Breast epithelium (tissue), 3 donors: Measurements from ENCODE around the gene IFIT3.

ENCODE experiments used
- CTCF ChIP-seq, 3 donors: fragments of 450-650 bp; IDR thresholded peaks; one replicate each; pipeline ENCODE4 v1.5.1; 2016 to 2017; ENCODE audit warnings: antibody characterized with exemption in 3 of 3, mild to moderate bottlenecking in 3 of 3, moderate library complexity in 3 of 3
- POLR2A ChIP-seq: fragments of 450-650 bp; IDR thresholded peaks from one replicate; pipeline ENCODE4 v1.6.1; 2016; ENCODE audit warnings: antibody characterized with exemption, mild to moderate bottlenecking, moderate library complexity
- POLR2AphosphoS5 ChIP-seq, 3 donors: sonication (generic); formaldehyde crosslinking; IDR thresholded peaks; one replicate each; pipeline ENCODE4 v1.6.1; 2017; ENCODE audit warnings: antibody characterized with exemption in 3 of 3

DNA sequence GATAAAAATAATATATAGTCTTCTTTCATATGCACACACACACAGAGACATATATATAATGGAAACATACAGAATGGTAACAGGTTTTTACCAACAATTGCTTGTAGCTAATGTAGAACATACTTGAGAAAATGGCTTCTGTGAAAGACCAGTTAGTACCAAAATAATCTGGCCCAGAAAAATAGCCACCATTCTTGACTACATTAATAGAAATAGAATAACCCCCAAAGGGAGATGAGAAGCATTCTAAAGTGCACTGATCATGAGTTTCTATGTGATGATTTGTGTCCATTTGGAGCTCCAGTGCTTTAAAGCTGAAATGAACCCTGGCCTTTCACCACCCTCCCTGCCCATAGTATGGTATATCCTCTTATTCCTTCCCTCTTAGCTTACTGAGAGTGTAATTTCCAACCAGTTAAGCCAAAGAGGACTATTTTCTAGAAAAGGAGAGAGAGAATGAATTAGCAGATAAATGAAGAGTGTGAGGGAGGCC, 48.9 kb upstream of the IFIT3 start:
- no peak for TF ChIP-seq CTCF (IDR thresholded peaks at IDR 0.05)
- no peak for TF ChIP-seq POLR2AphosphoS5 (IDR thresholded peaks at IDR 0.05)
- no peak for TF ChIP-seq POLR2A
